Upper lobe of right lung (tissue), 1 donor: ENCODE measurements around the gene C6orf15. TPM values are rescaled to one million over a fixed set of nuclear protein-coding genes. Genes with fewer than 3 reads are reported as not detected.

Source experiments
- ATAC-seq: fragments of 200-7000 bp; cut with Tn5 transposase; one replicate; pipeline ENCODE4 v1.9.1; 2020; ENCODE audit warnings: mild to moderate bottlenecking, moderate library complexity
- DNase-seq: peaks from one replicate; pipeline ENCODE4 v3.0.0-alpha.2; 2020
- H3K27ac ChIP-seq: fragments of 200-600 bp; one replicate; pipeline ENCODE4 v1.8.0; 2022
- H3K27me3 ChIP-seq: fragments of 200-600 bp; one replicate; pipeline ENCODE4 v1.8.0; 2022; ENCODE audit warnings: mild to moderate bottlenecking
- H3K36me3 ChIP-seq: fragments of 200-600 bp; one replicate; pipeline ENCODE4 v1.8.0; 2022
- H3K4me1 ChIP-seq: fragments of 200-600 bp; one replicate; pipeline ENCODE4 v1.8.0; 2022
- H3K4me3 ChIP-seq: fragments of 200-600 bp; one replicate; pipeline ENCODE4 v1.8.0; 2022; ENCODE audit warnings: mild to moderate bottlenecking
- H3K9me3 ChIP-seq: fragments of 200-600 bp; one replicate; pipeline ENCODE4 v1.8.0; 2022
- intact Hi-C: fragments of 100-400 bp; cut with DNase I; formaldehyde crosslinking; loops from one replicate; pipeline ENCODE4 v1.11.0; 2022
- total RNA-seq: library from RNA; stranded (reverse); fragmentation: NEBNext Ultra II Directional; extraction: Animal tissue kit (Norgen Biotek cat#: 25700); gene quantifications from one replicate; pipeline ENCODE4 v1.2.1, GENCODE V29; 2021
- TF ChIP-seq, protein P1 (sequence below): fragments of 200-600 bp; IDR thresholded peaks from one replicate; pipeline ENCODE4 v1.8.0; 2022; ENCODE audit warnings: antibody characterized with exemption
- donor health status: DM: no; HTN: yes; CAD: no; lungs with severe emphysema.

C6orf15 gene
- total RNA-seq, 1 donor from 2014 or later: not detected

DNA sequence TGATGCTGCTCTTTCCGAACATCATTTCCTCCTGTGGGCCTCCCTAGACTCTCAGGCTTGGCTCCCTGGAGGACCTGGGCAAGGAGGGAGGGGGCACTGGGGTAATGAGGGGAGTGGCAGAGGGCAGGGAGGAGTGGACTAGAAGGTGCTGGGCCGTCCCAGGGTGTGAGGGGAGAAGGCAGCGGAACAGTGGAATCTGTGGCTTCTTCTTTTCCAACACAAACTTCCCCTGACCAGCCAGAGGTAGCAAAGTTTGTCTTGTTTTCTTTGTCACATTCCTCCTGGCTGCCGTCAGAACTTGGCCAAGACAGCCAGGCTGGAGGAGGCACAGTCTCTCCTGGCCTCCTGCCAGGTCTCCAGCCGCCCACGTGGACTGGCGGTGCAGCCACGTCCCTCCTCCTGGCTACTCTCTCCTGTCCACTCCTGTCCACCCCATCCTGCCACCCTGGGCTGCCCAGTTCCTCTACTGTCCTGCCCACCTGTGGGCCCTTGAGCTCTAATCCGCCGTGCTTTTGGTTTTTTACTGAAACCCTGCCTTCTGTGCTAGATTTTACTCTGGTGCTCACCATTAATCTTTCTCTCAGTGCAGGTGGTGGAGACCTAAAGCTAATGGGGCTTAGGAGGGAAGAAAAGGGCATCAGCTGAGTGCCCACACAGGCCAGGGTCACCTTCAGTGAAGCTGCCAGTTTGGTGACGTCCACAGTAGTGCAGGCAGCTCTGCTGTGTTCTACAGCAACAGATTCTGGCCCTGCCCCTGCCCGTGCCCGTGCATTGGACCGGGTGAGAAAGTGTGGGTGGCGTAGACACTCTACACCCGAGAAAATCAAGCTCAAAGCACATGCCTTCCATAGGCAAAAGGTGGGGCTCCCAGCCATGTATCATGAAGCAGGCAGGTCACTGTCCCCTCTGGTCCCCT, 10.7 kb upstream of the C6orf15 start:
- Histone ChIP-seq H3K9me3 (no peaks in the 10 kb centered on the region), H3K4me3 (no peak overlapping the region), H3K27me3 (no peaks in the 10 kb centered on the region), H3K36me3 (no peaks in the 10 kb centered on the region), H3K27ac (no peak overlapping the region), H3K4me1 (peaks cover 2% of the 10 kb centered on the region)
- DNase-seq: peak; percentile 75
- TF ChIP-seq, protein P1, sequence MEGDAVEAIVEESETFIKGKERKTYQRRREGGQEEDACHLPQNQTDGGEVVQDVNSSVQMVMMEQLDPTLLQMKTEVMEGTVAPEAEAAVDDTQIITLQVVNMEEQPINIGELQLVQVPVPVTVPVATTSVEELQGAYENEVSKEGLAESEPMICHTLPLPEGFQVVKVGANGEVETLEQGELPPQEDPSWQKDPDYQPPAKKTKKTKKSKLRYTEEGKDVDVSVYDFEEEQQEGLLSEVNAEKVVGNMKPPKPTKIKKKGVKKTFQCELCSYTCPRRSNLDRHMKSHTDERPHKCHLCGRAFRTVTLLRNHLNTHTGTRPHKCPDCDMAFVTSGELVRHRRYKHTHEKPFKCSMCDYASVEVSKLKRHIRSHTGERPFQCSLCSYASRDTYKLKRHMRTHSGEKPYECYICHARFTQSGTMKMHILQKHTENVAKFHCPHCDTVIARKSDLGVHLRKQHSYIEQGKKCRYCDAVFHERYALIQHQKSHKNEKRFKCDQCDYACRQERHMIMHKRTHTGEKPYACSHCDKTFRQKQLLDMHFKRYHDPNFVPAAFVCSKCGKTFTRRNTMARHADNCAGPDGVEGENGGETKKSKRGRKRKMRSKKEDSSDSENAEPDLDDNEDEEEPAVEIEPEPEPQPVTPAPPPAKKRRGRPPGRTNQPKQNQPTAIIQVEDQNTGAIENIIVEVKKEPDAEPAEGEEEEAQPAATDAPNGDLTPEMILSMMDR: no peak
- peak; percentile 50 for ATAC-seq
- intact Hi-C loops: no loop called here

DNA sequence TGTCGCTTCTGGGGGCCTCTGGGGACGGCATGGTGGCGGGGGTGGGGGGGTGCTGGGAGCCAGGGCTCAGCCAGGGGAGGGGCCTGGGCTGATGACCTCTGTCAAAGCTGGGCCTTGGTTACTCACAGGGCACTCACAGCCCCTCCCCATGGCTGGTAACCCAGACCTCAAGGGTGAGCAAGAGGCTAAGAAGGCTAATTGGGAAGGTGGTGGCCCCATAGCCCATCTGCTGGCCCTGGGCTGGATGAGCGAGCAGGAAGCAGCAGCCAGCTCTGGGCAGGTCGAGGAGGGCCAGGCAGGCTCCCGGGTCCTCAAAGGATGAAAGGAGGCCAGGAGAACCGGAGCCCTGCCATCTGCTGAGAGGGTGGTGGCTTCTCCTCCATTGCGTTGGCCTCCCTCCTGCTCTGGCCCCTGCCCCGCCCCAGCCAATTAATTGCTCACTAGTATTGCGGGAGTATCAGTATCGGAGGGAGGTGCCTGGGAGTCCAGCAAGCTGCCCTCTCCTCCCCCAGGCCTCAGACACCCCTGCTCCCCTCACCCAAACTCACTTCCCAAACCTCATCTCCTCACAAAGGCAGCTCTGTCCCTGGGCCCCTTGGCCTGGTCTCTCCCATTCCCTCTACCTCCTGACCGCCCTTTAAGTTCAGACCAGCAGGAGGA, 8.9 kb upstream of the C6orf15 start:
- Histone ChIP-seq H3K4me3 (no peak overlapping the region), H3K4me1 (peaks cover 2% of the 10 kb centered on the region), H3K27me3 (no peaks in the 10 kb centered on the region), H3K9me3 (no peaks in the 10 kb centered on the region), H3K27ac (no peak overlapping the region), H3K36me3 (no peaks in the 10 kb centered on the region)
- TF ChIP-seq, protein P1: no peak
- ATAC-seq (no peak), DNase-seq (no peak)
- intact Hi-C loops: no loop called here

DNA sequence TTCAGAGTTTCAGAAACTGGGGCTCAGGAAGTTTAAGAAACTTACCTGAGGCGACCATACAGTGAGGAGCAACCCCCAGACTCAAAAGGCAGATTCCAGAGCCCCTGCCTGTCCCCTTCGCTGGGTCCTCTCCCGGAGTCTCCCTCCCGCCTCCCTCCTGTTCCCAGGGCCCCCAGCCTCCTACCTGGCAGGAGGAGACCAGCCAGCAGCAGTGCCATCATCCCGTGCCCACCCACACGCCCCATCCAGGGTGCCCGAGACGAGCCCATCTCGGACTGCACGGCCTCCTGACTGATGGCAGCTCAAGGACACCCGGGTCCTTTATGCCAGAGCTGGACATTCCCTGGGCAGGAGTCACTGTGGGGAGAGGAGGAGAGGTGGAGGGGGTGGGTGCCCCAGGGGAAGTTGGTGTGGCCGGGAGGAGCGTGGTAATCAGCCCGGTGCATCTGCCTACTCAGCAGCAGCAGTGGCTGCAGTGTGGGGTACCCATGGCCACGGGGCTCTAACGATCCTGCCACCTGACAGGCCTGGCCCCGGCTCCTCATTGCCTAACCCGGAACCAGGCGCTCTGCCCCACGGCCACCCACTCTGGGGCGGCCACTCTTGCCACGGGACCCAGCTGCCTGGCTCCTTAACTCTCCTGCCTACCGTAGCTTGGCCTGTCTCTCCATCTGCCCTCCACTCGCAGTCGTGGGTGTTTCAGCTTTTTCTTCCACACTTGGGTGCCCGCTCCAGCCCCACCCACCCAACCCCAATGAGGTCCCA, 8.0 kb upstream of the C6orf15 start, which contains the start of gene CDSN:
TSS of gene CDSN (minus strand) at position 296 of the 765 bp plus-strand sequence. CDS start at position 269, 27 bp downstream.
- DNase-seq (no peak), ATAC-seq (no peak)
- no peak within 1 kb of the TSS for H3K27ac ChIP-seq
- no peaks in the 10 kb centered on the region for H3K36me3 ChIP-seq
- no peaks in the 10 kb centered on the region for H3K9me3 ChIP-seq
- intact Hi-C loops: no loop called here
- no peaks in the 10 kb centered on the region for H3K27me3 ChIP-seq
- peaks cover 7% of the 10 kb centered on the region for H3K4me1 ChIP-seq
- TF ChIP-seq, protein P1: no peak
- H3K4me3 ChIP-seq: no peak within 1 kb of the TSS

DNA sequence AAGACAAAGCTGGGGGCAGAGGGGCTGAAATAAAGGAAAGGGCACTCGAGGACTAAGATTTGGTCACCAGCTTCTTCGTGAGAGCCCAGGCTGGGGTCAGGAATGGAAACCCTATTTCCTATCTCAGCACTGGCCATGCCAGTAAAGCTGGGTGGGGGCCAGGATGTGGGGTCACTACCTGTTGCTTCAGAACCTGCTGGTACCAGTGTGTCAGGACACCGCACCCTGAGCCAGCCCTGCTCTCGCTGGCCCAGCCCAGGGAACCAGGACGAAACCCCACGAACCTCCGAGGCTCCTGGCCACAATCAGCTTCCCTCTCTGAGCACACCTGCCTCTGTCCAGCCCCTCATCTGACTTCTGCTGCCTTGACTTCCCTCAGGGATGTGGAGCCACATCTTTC, 5.8 kb upstream of the C6orf15 start:
- ATAC-seq (no peak), DNase-seq (no peak)
- no peaks in the 10 kb centered on the region for H3K36me3 ChIP-seq
- H3K9me3 ChIP-seq: no peaks in the 10 kb centered on the region
- H3K27me3 ChIP-seq: no peaks in the 10 kb centered on the region
- TF ChIP-seq, protein P1: no peak
- H3K4me3 ChIP-seq: no peak overlapping the region
- H3K4me1 ChIP-seq: peaks cover 22% of the 10 kb centered on the region
- intact Hi-C loops: no loop called here
- H3K27ac ChIP-seq: no peak overlapping the region

DNA sequence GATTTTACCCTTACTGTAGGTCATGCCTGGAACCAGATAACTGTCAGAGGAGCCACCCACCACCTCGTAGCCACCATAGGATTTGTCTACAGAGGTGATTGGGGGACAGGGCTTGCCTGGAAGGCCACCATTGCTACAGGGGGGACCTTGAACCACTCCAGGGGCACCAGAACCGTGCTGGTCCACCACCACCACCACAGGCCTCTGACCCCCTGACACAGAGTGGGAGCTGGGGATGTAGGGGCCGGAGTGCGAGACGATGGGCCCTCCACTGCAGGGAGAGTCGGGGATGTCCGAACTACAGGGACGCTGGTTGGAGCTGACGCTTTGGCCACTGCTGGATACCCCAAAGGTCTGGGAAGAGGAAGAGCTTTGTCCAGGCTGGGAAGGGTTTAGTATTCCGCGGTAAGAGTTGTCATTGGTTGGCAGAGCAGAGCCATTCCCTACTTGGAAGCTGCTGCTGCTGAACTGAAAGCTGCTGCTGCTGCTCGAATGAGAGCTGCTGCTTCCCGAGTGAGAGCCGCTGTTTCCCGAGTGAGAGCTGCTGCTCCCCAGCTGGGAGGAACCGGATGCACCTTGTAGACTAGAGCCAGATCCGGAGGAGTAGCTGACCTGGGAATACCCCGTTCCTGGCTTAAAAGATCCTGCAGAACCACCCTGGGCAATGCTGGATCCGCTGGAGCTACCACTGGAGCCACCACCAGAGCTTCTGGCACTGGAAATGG, 4.4 kb upstream of the C6orf15 start:
- no peak overlapping the region for H3K4me3 ChIP-seq
- peaks cover 19% of the 10 kb centered on the region for H3K4me1 ChIP-seq
- no peaks in the 10 kb centered on the region for H3K9me3 ChIP-seq
- no peaks in the 10 kb centered on the region for H3K36me3 ChIP-seq
- TF ChIP-seq, protein P1: no peak
- no peak overlapping the region for H3K27ac ChIP-seq
- ATAC-seq: no peak
- no peak for DNase-seq
- intact Hi-C loops: no loop called here
- H3K27me3 ChIP-seq: no peaks in the 10 kb centered on the region
